Gastroesophageal sphincter (tissue), 4 donors: ENCODE results near the gene SOX6. TPM values are rescaled to one million over a fixed set of nuclear protein-coding genes. Genes with fewer than 3 reads are reported as not detected.
"Not testable (repeated sequence)": the region's sequence is repeated elsewhere in the genome, so short reads cannot be mapped to it uniquely, and the experiment has no call there.

Experiments
- ATAC-seq: fragments of 150-250 bp; one replicate; pipeline ENCODE4 v1.9.1; 2016; ENCODE audit warnings: mild to moderate bottlenecking, moderate library complexity
- H3K27ac ChIP-seq, 4 donors: fragments of 200-600 bp; sonication (generic) in 3 of 4; 1 replicate in 3 of 4; 2 replicates in 1 of 4; pipeline ENCODE4 v1.5.1; 2016 to 2019
- H3K27me3 ChIP-seq: fragments of 200-600 bp; sonication (generic); one replicate; pipeline ENCODE4 v1.5.1; 2019
- H3K36me3 ChIP-seq, 2 donors: fragments of 200-600 bp; sonication (generic); one replicate each; pipeline ENCODE4 v1.5.1; 2019; ENCODE audit warnings: control low read depth in 1 of 2
- H3K4me1 ChIP-seq, 3 donors: fragments of 200-600 bp; sonication (generic); 1 replicate in 2 of 3; 2 replicates in 1 of 3; pipeline ENCODE4 v1.5.1; 2016 to 2019; ENCODE audit warnings: control low read depth in 2 of 3
- H3K4me3 ChIP-seq, 2 donors: fragments of 200-600 bp; sonication (generic); one replicate each; pipeline ENCODE4 v1.5.1; 2019; ENCODE audit warnings: mild to moderate bottlenecking in 1 of 2, moderate library complexity in 1 of 2
- H3K9me3 ChIP-seq, 3 donors: fragments of 200-600 bp; sonication (generic); one replicate each; pipeline ENCODE4 v1.5.1; 2017 to 2019; ENCODE audit warnings: control low read depth in 2 of 3
- CTCF ChIP-seq, 4 experiments: fragments of 200-600 bp in 2 of 4; fragments of 450-650 bp in 2 of 4; sonication (generic) in 1 of 4; IDR thresholded peaks; one replicate each; pipeline ENCODE4 v1.5.1; 2017 to 2019; ENCODE audit warnings: antibody characterized with exemption in 4 of 4, mild to moderate bottlenecking in 2 of 4, moderate library complexity in 2 of 4
- EP300 ChIP-seq: sonication (generic); formaldehyde crosslinking; IDR thresholded peaks from one replicate; pipeline ENCODE4 v1.6.1; 2017; ENCODE audit warnings: antibody characterized with exemption, mild to moderate bottlenecking
- POLR2A ChIP-seq, 2 donors: fragments of 450-650 bp; IDR thresholded peaks; one replicate each; pipeline ENCODE4 v1.6.1; 2017; ENCODE audit warnings: antibody characterized with exemption in 2 of 2, mild to moderate bottlenecking in 2 of 2, moderate library complexity in 1 of 2
- POLR2AphosphoS5 ChIP-seq: sonication (generic); formaldehyde crosslinking; IDR thresholded peaks from one replicate; pipeline ENCODE4 v1.6.1; 2017; ENCODE audit warnings: antibody characterized with exemption
- WGBS, 2 donors: methylation state at CpG; one replicate each; pipeline ENCODE4 v1.1.5; 2018; ENCODE audit warnings: low coverage in 1 of 2; 5-methylcytosine and 5-hydroxymethylcytosine counted together
- total RNA-seq, 4 donors: library from RNA; depleted of rRNA; stranded (reverse); fragments of >200 nt; gene quantifications; one replicate each; pipeline ENCODE4 v1.1.0, GENCODE V29; 2016

Gene SOX6
- total RNA-seq, 4 donors from 2014 or later, result 1.2 to 21.9 (median 6.5) TPM

- no peak for ATAC-seq
- Histone ChIP-seq H3K36me3 (no peaks in the 10 kb centered on the region), H3K27ac (no peak overlapping the region), H3K27me3 (no peaks in the 10 kb centered on the region), H3K4me3 (no peak overlapping the region), H3K4me1 (no peaks in the 10 kb centered on the region), H3K9me3 (no peaks in the 10 kb centered on the region)
- no peak for TF ChIP-seq POLR2AphosphoS5
- TF ChIP-seq POLR2A (IDR thresholded peaks at IDR 0.05), result no peak
- no peak for TF ChIP-seq EP300
- no peak for TF ChIP-seq CTCF (IDR thresholded peaks at IDR 0.05)
Measured at GRCh38 chr11:16392616-16393015, 36.3 kb upstream of the SOX6 start.

- not testable (repeated sequence) for H3K9me3 ChIP-seq, H3K4me1 ChIP-seq, H3K27me3 ChIP-seq, ATAC-seq, H3K27ac ChIP-seq, H3K36me3 ChIP-seq, H3K4me3 ChIP-seq
- 56 to 67% methylated on average over 1 to 2 of the region's 2 CpGs for WGBS, 2 donors
Measured at GRCh38 chr11:16390826-16391225, 34.5 kb upstream of the SOX6 start.

GRCh38 chr11:16385099-16385498 is 28.8 kb upstream of the SOX6 start:
- ATAC-seq, result no peak
- no peaks in the 10 kb centered on the region for H3K9me3 ChIP-seq
- H3K4me3 ChIP-seq, result no peak overlapping the region
- no peak overlapping the region for H3K27ac ChIP-seq
- TF ChIP-seq EP300 (no peak), CTCF (IDR thresholded peaks at IDR 0.05) (no peak), POLR2A (IDR thresholded peaks at IDR 0.05) (no peak), POLR2AphosphoS5 (no peak)
- H3K36me3 ChIP-seq, result no peaks in the 10 kb centered on the region
- no peaks in the 10 kb centered on the region for H3K4me1 ChIP-seq
- H3K27me3 ChIP-seq, result no peaks in the 10 kb centered on the region

- TF ChIP-seq CTCF (IDR thresholded peaks at IDR 0.05), result no peak
- TF ChIP-seq EP300, result no peak
- no peak for TF ChIP-seq POLR2A (IDR thresholded peaks at IDR 0.05)
- no peak for TF ChIP-seq POLR2AphosphoS5
- Histone ChIP-seq H3K27ac (no peak overlapping the region), H3K4me3 (no peak overlapping the region), H3K4me1 (no peaks in the 10 kb centered on the region), H3K36me3 (no peaks in the 10 kb centered on the region), H3K27me3 (no peaks in the 10 kb centered on the region), H3K9me3 (no peaks in the 10 kb centered on the region)
- WGBS, 2 donors, result 79 to 87% methylated on average over 2 of the region's 2 CpGs
- no peak for ATAC-seq
Measured at GRCh38 chr11:16382638-16383380, 26.5 kb upstream of the SOX6 start.

- H3K4me3 ChIP-seq, result no peak overlapping the region
- no peaks in the 10 kb centered on the region for H3K4me1 ChIP-seq
- TF ChIP-seq EP300 (no peak), CTCF (IDR thresholded peaks at IDR 0.05) (no peak), POLR2A (IDR thresholded peaks at IDR 0.05) (no peak), POLR2AphosphoS5 (no peak)
- ATAC-seq, result no peak
- H3K27me3 ChIP-seq, result no peaks in the 10 kb centered on the region
- WGBS, 2 donors, result 76 to 80% methylated on average over 5 of the region's 5 CpGs
- H3K9me3 ChIP-seq, result no peaks in the 10 kb centered on the region
- no peak overlapping the region for H3K27ac ChIP-seq
- H3K36me3 ChIP-seq, result no peaks in the 10 kb centered on the region
Measured at GRCh38 chr11:16382186-16382585, 25.8 kb upstream of the SOX6 start.
